Lower leg skin (tissue), 3 donors: ENCODE data around the gene TMEM98.

ENCODE experiments used
- POLR2A ChIP-seq, 2 donors: fragments of 450-650 bp; IDR thresholded peaks; one replicate each; pipeline ENCODE4 v1.6.1; 2016 to 2017; ENCODE audit warnings: antibody characterized with exemption in 2 of 2, mild to moderate bottlenecking in 1 of 2, moderate library complexity in 1 of 2
- TF ChIP-seq, protein P1 (sequence below), 3 donors: fragments of 450-650 bp; IDR thresholded peaks; one replicate each; pipeline ENCODE4 v1.5.1; 2016; ENCODE audit warnings: antibody characterized with exemption in 3 of 3, mild to moderate bottlenecking in 3 of 3, moderate library complexity in 2 of 3

DNA sequence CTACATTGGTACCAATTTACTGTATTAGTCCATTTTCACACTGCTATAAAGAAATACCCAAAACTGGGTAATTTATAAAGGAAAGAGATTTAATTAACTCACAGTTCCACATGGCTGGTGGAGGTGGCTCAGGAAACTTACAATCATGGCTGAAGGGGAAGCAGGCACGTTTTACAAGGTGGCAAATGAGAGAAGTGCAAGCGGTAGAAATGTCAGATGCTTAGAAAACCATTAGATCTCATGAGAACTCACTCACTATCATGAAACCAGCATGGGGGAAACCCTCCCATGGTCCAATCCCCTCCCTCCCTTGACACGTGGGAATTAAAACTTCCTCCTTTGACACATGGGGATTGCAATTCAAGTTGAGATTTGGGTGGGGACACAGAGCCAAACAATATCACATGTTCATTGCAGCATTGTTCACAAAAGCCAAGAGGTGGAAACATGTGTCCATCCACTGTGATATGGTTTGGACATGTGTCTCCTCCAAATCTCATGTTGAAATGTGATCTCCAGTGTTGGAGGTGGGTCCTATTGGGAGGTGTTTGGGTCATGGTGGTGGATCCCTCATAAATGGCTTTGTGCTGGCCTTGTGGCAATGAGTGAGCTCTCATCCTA lies 60.6 kb downstream of the TMEM98 start:
- TF ChIP-seq, protein P1, sequence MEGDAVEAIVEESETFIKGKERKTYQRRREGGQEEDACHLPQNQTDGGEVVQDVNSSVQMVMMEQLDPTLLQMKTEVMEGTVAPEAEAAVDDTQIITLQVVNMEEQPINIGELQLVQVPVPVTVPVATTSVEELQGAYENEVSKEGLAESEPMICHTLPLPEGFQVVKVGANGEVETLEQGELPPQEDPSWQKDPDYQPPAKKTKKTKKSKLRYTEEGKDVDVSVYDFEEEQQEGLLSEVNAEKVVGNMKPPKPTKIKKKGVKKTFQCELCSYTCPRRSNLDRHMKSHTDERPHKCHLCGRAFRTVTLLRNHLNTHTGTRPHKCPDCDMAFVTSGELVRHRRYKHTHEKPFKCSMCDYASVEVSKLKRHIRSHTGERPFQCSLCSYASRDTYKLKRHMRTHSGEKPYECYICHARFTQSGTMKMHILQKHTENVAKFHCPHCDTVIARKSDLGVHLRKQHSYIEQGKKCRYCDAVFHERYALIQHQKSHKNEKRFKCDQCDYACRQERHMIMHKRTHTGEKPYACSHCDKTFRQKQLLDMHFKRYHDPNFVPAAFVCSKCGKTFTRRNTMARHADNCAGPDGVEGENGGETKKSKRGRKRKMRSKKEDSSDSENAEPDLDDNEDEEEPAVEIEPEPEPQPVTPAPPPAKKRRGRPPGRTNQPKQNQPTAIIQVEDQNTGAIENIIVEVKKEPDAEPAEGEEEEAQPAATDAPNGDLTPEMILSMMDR (IDR thresholded peaks at IDR 0.05), result no peak
- TF ChIP-seq POLR2A (IDR thresholded peaks at IDR 0.05), result no peak
